ENCODE measurements around the gene C21orf58.

Gene C21orf58

GRCh38 chr21:46322351-46323226 is 1.1 kb downstream of the C21orf58 start:
- no peak for DNase-seq (ENCODE audit: extremely low spot score)
- TF ChIP-seq CTCF (IDR thresholded peaks at IDR 0.05; ENCODE audit: control extremely low read depth, extremely low read depth, low read depth, missing control alignments), result no peak
- ChIA-PET CTCF (interaction anchor here (1.3 to 1.4 kb wide), 2 partner anchors 22 to 41 kb away, joined by 3 read pairs; no protein-coding TSS in a partner anchor), POLR2A (interaction anchor here (0.6 kb wide), 2 partner anchors 9 to 58 kb away, joined by 3 to 4 read pairs; no protein-coding TSS in a partner anchor)

- POLR2A ChIA-PET, result no interaction called here
- DNase-seq (ENCODE audit: extremely low spot score), result no peak
- CTCF ChIA-PET, result no interaction called here
- no peak for TF ChIP-seq CTCF (IDR thresholded peaks at IDR 0.05; ENCODE audit: control extremely low read depth, extremely low read depth, low read depth, missing control alignments)
Observed at GRCh38 chr21:46320331-46320801, 3.3 kb downstream of the C21orf58 start.

GRCh38 chr21:46319186-46319585 is 4.5 kb downstream of the C21orf58 start:
- no peak for TF ChIP-seq CTCF (IDR thresholded peaks at IDR 0.05; ENCODE audit: control extremely low read depth, extremely low read depth, low read depth, missing control alignments)
- ChIA-PET CTCF (no interaction called here), POLR2A (no interaction called here)
- DNase-seq (ENCODE audit: extremely low spot score), result no peak

GRCh38 chr21:46318464-46318845 is 5.2 kb downstream of the C21orf58 start:
- ChIA-PET POLR2A (no interaction called here), CTCF (no interaction called here)
- TF ChIP-seq CTCF (IDR thresholded peaks at IDR 0.05; ENCODE audit: control extremely low read depth, extremely low read depth, low read depth, missing control alignments), result no peak
- no peak for DNase-seq (ENCODE audit: extremely low spot score)

GRCh38 chr21:46317710-46318463 is 5.8 kb downstream of the C21orf58 start:
- no peak for TF ChIP-seq CTCF (IDR thresholded peaks at IDR 0.05; ENCODE audit: control extremely low read depth, extremely low read depth, low read depth, missing control alignments)
- ChIA-PET POLR2A (no interaction called here), CTCF (no interaction called here)
- DNase-seq (ENCODE audit: extremely low spot score), result no peak

- CTCF ChIA-PET, result no interaction called here
- DNase-seq (ENCODE audit: extremely low spot score), result no peak
- no peak for TF ChIP-seq CTCF (IDR thresholded peaks at IDR 0.05; ENCODE audit: control extremely low read depth, extremely low read depth, low read depth, missing control alignments)
- POLR2A ChIA-PET, result no interaction called here
Observed at GRCh38 chr21:46316708-46317324, 6.9 kb downstream of the C21orf58 start.

All from GM10248 (cell line).